ENCODE measurements around the gene BRD8.

Gene BRD8

DNA sequence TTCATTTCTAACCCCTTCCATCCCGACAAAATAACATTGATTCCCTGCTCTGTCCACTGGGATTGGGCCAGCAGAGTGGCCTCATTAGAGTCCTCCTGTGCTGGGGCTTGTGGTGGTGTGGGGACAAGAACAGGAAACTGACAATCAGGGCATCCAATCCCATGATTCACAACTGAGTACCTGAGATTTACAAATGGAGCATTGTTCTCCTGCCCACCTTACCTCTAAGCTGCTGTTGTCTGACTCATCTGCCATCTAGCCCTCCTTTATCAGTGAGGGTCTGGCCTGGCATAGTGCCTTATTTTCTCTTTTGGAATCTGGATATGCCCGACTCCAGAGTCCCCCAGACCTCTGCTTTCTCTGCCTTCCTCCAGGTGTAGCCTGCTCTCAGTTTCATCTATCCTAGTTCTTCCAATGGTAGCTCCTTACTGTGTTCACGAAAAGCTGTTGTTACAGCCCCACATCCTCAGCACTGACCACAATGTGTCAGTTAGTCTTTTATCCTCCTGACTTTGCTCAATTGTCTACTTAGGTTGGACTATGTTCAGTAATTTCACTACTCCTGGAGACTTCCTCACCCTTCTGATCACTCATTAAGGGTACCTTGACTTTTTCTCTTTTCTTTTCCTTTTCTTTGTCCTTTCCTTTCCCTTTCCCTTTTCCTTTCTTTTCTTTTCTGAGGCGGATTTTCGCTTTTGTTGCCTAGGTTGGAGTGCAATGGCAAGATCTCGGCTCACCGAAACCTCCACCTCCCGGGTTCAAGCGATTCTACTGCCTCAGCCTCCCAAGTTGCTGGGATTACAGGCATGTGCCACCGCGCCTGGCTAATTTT lies 81.2 kb downstream of the BRD8 start:
- no peak for DNase-seq

- DNase-seq, result no peak
These were observed 82.1 kb downstream of the BRD8 start for GRCh38 chr5:138096363-138096762.

- no peak for DNase-seq
These were observed 83.1 kb downstream of the BRD8 start for GRCh38 chr5:138095100-138095907.

DNA sequence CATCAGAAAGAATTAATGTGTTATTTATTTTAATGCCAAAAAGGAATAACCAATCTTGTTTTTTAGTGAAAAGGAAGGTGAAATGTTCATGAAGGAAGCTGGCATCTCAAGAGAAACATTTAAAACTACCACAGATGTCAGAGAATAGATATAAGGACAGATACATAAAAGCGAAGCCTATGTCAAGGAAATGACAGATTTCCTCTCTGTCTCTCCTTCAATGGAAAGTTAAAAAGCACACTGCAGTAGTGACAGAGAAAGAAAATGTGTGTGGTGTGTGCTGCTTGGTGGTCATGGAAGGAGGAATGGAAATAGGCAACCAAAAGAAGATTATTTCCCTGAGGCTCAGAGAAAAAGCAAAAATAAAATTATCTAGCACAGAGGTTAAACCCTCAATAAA lies 85.4 kb downstream of the BRD8 start:
- DNase-seq, result no peak

DNA sequence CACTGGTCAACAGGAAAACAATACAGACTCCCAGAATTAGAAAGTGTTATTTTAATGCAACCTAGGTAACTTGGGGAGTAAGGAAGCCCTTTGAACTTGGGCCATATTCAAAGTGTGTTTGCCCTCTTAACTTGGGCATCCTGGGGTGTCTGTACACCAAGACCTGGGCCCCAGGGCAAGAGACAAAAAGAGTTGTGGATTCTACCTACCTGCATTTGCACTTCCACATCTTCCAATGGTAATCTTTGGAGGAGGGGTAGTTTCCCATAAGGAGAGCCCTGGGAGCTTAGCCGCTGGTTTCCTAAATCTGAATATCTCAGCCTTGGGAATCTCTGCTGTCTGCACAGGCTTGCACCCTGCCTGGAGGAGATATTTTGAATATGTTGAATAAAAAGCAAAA lies 86.1 kb downstream of the BRD8 start:
- no peak for DNase-seq

DNA sequence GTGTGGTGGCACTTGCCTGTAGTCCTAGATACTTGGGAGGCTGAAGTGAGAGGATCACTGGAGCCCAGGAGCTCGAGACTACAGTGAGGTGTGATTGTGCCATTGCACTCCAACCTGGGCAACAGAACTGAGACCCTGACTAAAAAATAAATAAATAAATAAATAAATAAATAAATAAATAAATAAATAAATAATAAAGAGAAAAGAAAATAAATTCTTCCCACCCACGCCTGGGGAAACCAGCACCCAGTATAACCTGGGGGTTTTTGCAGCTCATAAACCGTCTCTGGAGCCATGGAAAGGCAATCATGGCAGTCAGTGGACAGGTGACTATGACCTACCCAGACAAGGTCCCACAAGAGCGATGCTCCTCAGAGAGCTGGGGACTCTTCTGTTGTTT lies 86.7 kb downstream of the BRD8 start:
- no peak for DNase-seq
